ENCODE data around the gene DEDD.
"Not testable (repeated sequence)": the region's sequence is repeated elsewhere in the genome, so short reads cannot be mapped to it uniquely, and the experiment has no call there.

Gene DEDD

GRCh38 chr1:161121834-161122233 is 10.6 kb downstream of the DEDD start:
- no peak for FAIRE-seq

- no peak for FAIRE-seq
Measured at GRCh38 chr1:161121042-161121650, 11.3 kb downstream of the DEDD start.

- no peak for FAIRE-seq
Measured at GRCh38 chr1:161119092-161119903, 13.2 kb downstream of the DEDD start.

GRCh38 chr1:161117759-161118581 is 14.5 kb downstream of the DEDD start, which contains the start of the genes NIT1 and PFDN2:
Gene NIT1, plus strand, starts transcription at chr1:161118105. Its CDS starts 72 bp downstream, at chr1:161118177.
Gene PFDN2, minus strand, starts transcription at chr1:161118037. Its CDS starts 11 bp downstream, at chr1:161118026.
- FAIRE-seq: no peak

GRCh38 chr1:161115961-161116360 is 16.5 kb downstream of the DEDD start:
- FAIRE-seq: not testable (repeated sequence)

GRCh38 chr1:161115132-161115711 is 17.2 kb downstream of the DEDD start:
- FAIRE-seq: no peak

- no peak for FAIRE-seq
Measured at GRCh38 chr1:161114556-161114955, 17.9 kb downstream of the DEDD start.

GRCh38 chr1:161113915-161114314 is 18.6 kb downstream of the DEDD start:
- no peak for FAIRE-seq

GRCh38 chr1:161111527-161111926 is 20.9 kb downstream of the DEDD start:
- FAIRE-seq: no peak

GRCh38 chr1:161111117-161111516 is 21.4 kb downstream of the DEDD start:
- FAIRE-seq: no peak

- no peak for FAIRE-seq
Measured at GRCh38 chr1:161106431-161106830, 26.0 kb downstream of the DEDD start.

- no peak for FAIRE-seq
Measured at GRCh38 chr1:161100556-161100955, 31.9 kb downstream of the DEDD start.

GRCh38 chr1:161099090-161099802 is 33.2 kb downstream of the DEDD start:
- no peak for FAIRE-seq

GRCh38 chr1:161098210-161099068 is 34.0 kb downstream of the DEDD start, which contains the start of gene KLHDC9:
Gene KLHDC9, plus strand, starts transcription at chr1:161098361. Its CDS starts 175 bp downstream, at chr1:161098536.
- FAIRE-seq: no peak

- no peak for FAIRE-seq
Measured at GRCh38 chr1:161096530-161096929, 35.9 kb downstream of the DEDD start.

- FAIRE-seq: no peak
Measured at GRCh38 chr1:161096015-161096414, 36.5 kb downstream of the DEDD start.

- FAIRE-seq: no peak
Measured at GRCh38 chr1:161095230-161095629, 37.2 kb downstream of the DEDD start.

- FAIRE-seq: no peak
Measured at GRCh38 chr1:161094481-161094880, 38.0 kb downstream of the DEDD start.

GRCh38 chr1:161092621-161093028 is 39.8 kb downstream of the DEDD start:
- FAIRE-seq: no peak

- FAIRE-seq: no peak
Measured at GRCh38 chr1:161091796-161092507, 40.5 kb downstream of the DEDD start.
